Glomerular visceral epithelial cell (primary cell): ENCODE results near the gene RAB39B.
"Not testable (repeated sequence)": the region's sequence is repeated elsewhere in the genome, so short reads cannot be mapped to it uniquely, and the experiment has no call there.

Experiments
- DNase-seq: peaks from one replicate; pipeline ENCODE4 v3.0.0-alpha.2; 2016; ENCODE audit errors: extremely low spot score

RAB39B gene

DNA sequence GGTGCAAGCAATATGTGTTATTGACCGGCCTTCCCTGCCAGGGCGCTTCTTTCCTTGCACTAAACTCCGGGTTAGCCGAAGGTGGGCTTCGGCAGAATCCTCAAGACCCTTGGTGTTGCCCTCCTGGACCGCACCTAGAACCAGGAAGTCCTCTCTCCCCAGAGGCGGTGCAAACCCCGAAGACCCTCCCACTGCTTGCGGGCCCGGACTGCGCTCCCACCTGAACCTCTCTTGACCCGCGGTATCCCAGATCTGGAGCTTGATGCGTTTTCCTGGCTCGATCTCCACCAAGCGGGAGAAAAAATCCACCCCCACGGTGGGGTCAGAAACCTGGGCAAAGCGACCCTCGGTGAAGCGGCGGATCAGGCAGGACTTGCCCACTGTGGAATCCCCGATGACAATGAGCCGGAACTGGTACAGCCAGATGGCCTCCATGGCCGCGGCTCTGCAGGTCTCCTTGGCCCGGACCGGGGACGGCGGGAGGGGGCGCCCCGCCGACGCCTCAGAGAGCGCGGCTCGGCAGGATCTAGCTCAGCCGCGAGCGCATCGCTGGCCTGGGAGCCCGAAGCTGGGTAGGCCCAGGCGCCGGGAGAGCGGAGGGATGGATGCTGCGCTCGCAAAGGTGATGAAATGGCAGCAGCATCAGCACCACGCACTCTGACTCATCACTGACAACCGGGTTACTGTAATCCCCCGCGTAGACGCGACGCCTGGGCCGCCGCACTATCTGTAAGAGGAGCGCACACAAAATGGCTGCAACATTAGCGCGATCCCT is at the start of gene RAB39B:
Gene RAB39B (minus strand): TSS at position 638 of the 775 bp plus-strand sequence. CDS start 203 bp downstream, at position 435.
- peak; percentile 59 for DNase-seq

GRCh38 chrX:155313766-155314165 is 49.5 kb upstream of the RAB39B start:
- peak; percentile 4 for DNase-seq

DNA sequence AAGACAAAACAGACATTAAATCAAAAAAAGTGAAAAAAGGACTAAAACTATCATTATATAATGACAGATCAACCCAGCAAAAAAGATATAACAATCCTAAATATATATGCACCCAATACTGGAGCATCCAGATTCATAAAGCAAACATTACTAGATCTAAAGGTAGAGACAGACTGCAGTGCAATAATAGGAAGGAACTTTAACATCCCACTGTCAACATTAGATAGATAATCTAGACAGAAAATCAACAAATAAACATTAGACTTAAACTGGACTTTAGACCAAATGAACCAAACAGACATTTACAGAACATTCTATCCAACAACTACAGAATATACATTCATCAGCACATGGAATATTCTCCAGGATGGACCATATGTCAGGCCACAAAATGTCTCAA is 29.5 kb upstream of the RAB39B start:
- no peak for DNase-seq

- DNase-seq = no peak
These were observed 15.6 kb upstream of the RAB39B start for GRCh38 chrX:155279873-155280272.

DNA sequence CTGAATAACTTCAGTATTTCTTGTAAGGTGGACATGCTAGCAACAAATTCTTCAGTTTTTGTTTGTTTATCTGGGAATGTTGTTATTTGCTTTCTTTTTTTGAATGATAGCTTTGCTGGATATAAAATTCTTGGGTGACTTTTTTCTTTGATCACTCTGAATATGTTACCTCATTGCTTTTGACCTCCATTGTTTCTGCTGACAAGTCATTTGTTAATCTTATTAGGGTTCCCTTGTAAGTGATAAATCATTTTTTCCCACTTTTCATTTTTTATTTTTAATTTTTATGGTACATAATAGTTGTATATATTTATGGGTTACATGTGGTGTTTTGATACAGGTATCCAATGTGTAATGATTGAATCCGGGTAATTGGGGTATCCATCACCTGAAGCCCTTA is 6.7 kb upstream of the RAB39B start:
- DNase-seq = no peak

DNA sequence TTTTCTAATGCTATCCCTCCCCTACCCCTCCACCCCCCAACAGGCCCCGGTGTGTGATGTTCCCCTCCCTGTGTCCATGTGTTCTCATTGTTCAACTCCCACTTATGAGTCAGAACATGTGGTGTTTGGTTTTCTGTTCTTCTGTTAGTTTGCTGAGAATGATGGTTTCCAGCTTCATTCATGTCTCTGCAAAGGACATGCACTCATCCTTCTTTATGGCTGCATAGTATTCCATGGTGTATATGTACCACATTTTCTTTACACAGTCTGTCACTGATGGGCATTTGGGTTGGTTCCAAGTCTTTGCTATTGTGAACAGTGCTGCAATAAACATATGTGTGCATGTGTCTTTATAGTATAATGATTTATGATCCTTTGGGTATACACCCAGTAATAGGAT is 3.7 kb upstream of the RAB39B start:
- not testable (repeated sequence) for DNase-seq

DNA sequence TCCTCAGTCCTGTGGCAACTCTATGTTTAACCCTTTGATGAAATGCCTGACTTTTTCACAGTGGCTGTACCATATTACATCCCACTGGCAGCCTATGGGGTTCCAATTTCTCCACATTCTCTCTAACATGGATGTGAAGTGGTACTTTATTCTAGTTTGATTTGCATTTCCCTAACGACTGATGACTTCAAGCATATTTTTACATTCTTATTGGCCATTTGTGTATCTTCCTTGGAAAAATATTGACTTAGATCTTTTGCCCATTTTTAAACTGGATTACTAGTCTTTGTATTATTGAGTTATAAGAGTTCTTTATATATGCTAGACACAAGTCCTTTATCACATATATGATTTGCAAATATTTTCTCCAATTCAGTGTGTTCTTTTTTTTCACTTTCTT is 2.1 kb upstream of the RAB39B start:
- DNase-seq = no peak

DNA sequence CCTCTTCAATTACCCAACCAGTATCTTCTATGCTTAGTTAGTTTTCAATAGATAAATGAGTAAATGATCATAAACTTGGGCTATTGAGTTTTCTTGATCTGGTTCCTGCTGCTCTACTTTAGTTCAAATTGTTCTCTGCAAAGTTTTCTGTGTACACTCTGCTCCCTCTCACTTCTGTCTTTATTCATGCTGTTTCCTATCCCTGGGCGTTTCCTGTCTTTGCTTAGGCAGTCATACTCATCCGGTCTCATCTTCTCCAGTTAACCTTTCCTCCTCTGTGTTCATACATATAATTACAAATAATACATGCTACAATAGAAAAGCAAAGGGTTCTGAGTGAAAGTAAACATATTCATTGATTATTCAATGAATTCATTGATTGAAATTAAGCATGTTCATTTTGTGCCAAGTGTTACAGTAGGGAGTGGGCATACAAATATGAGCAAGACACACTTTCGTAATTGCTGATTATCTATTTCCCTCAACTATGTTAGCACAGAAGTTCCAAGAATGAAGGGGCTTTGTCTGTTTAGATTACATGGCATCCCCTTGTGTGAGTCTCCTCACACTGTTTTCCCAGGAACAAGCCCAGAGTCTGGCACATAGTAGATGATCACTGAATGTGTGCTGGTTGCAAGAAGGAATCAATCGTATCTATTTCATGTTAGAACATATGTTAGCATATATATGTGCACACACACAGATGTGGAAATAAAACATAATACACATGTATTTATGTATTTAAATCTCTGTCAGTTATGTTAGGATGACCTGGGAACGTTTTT is 1.1 kb downstream of the RAB39B start:
- DNase-seq = no peak

- DNase-seq = no peak
These were observed 4.5 kb downstream of the RAB39B start for GRCh38 chrX:155259752-155260151.

GRCh38 chrX:155251391-155251790 is 12.9 kb downstream of the RAB39B start:
- no peak for DNase-seq

GRCh38 chrX:155247497-155247896 is 16.8 kb downstream of the RAB39B start:
- DNase-seq = no peak

GRCh38 chrX:155246748-155247147 is 17.5 kb downstream of the RAB39B start:
- DNase-seq = no peak

DNA sequence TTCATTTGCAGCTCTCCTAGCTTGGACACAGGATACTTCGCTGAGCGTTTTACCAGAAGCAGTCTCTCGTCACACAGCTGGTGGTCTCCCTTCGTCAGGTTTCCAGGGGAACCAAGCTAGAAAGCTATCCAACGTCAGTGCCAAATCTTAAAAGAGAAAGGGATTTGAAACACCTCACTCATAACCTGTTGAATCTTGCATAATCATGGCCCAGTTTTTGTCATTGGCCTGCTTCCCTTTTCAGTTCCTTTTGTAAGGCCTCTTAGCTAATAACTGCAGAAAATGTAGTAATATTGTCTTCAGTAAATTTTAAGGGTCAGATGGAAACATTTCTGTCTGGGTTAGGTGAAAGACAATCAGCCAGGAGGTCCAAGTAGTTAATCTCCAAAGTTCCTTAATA is 22.0 kb downstream of the RAB39B start:
- DNase-seq = no peak

DNA sequence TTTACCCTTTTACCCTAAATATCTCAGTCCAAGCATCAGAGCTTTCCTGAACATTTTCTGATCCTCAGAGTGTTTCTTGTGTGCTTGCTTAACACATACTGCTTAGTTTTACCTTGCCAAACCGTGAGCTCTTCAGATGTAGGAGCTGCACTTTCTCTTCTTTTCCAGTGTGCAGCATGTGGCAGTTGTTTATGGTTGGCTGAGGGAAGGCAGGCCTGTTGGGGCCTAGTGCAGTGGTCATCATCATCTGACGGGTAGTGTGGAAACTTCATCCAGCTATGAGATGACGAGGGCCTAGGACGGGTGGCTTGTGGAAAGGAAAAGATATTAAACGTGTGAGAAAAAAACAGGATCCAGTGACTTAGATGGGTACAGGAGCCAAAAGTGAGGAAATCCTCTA is 26.6 kb downstream of the RAB39B start:
- no peak for DNase-seq

- no peak for DNase-seq
These were observed 28.4 kb downstream of the RAB39B start for GRCh38 chrX:155235891-155236290.

DNA sequence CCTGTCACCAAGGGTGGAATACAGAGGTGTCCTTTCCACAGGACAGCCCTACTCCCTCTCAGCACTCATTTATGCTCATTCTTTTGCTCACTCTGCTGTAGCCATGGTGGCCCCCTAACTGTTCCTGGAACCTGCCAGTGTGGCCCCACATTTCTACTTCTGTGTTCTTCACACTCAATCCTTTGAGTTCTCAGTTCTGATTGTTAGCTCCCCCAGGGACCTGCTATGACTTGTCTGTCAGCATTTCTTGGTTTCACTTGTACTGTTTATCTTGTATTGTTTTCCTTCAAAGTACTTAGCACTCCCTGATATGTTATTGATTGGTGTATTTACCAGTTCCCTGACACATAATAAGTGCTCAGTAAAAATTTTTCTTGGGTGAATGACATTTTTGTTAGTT is 33.1 kb downstream of the RAB39B start:
- DNase-seq = no peak

DNA sequence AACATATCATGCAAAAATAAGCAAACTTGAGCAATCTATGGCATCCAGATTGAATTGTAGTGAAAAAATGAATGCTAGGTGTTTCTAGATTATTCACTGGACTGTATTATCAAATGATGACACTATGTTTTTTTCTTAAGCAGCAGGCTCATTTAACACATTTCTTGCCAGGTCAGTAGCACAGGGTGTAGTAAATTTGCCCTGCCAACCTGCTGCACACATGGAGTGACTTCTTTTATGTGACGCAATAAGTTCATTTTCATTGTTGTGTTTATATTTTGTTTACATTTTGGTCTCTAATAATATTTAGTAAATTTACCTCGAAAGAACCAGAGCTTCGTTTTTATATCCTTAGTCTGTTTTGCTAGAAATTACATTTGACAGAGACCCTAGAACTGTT is 38.5 kb downstream of the RAB39B start:
- DNase-seq = no peak

DNA sequence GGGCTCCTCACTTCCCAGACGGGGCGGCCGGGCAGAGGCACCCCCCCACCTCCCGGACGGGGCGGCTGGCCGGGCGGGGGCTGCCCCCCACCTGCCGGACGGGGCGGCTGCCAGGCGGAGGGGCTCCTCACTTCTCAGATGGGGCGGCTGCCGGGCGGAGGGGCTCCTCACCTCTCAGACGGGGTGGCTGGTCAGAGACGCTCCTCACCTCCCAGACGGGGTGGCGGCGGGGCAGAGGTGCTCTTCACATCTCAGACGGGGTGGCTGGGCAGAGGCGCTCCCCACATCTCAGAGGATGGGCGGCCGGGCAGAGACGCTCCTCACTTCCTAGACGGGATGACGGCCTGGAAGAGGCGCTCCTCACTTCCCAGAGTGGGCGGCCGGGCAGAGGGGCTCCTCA is 40.5 kb downstream of the RAB39B start:
- not testable (repeated sequence) for DNase-seq

GRCh38 chrX:155221351-155221750 is 42.9 kb downstream of the RAB39B start:
- no peak for DNase-seq

- DNase-seq = no peak
These were observed 45.5 kb downstream of the RAB39B start for GRCh38 chrX:155218777-155219176.

GRCh38 chrX:155216940-155217440 is 47.3 kb downstream of the RAB39B start:
- no peak for DNase-seq

DNA sequence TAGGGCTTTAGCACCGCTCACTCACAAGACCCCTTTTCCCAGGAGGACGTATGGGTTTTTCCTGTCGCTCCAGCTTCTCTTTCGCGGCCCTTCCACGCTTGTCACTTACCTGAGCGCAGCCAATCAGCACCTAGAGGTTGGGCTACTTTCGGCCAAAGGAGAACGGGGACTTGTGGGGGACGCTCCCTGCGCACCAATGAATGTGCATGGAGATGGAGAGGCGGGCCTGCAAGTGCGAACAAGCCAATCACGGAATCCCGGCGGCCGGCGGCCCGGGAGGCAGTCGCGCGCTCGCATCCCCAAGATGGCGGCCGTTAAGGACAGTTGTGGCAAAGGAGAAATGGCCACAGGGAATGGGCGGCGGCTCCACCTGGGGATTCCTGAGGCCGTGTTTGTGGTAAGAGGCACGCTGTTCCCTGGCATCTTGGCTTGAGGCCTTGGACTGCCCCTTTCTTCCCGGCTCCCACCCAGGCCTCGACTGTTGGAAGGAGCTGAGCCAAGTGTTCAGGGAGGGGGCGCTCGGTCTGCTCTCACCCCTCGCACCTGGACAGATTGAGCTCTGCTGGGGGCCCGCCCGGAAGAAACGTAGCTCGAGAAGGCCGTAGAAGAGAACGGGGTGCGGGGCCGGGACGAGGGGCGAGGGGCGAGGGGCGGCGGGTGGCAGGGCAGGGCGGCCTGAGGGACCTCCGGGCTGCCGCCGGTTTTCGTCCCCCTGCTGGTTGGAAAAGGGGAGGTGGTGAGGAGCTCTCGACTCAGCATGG is 47.9 kb downstream of the RAB39B start, which contains the start of gene VBP1:
Gene VBP1 (plus strand): TSS at position 282 of the 761 bp plus-strand sequence. CDS start 23 bp downstream, at position 305.
- peak; percentile 93 for DNase-seq
